GM12892 (cell line): ENCODE measurements around the gene ABTB2.
A peak's percentile ranks its signal among the peaks of the same experiment; 100 is the strongest.
"Not testable (repeated sequence)": the region's sequence is repeated elsewhere in the genome, so short reads cannot be mapped to it uniquely, and the experiment has no call there.

Experiments
- DNase-seq: peaks from one replicate; pipeline ENCODE4 v3.0.0; 2011; ENCODE audit not compliant: insufficient read length
- FAIRE-seq: peaks from 2 replicates; lab custom pipeline; 2011; peaks lifted over from hg19 to GRCh38; lab: Jason Lieb, UNC
- POLR2A ChIP-seq: IDR thresholded peaks from 2 replicates; pipeline ENCODE4 v1.6.1; 2011; ENCODE audit warnings: low read depth, low read length, control low read depth
- POLR2AphosphoS5 ChIP-seq: IDR thresholded peaks from 2 replicates; pipeline ENCODE4 v1.6.1; 2011; ENCODE audit warnings: low read depth, low read length, control low read depth
- TAF1 ChIP-seq: IDR thresholded peaks from 2 replicates; pipeline ENCODE4 v1.6.1; 2011; ENCODE audit warnings: low read depth, mild to moderate bottlenecking, control low read depth, low read length, borderline replicate concordance

Gene ABTB2

DNA sequence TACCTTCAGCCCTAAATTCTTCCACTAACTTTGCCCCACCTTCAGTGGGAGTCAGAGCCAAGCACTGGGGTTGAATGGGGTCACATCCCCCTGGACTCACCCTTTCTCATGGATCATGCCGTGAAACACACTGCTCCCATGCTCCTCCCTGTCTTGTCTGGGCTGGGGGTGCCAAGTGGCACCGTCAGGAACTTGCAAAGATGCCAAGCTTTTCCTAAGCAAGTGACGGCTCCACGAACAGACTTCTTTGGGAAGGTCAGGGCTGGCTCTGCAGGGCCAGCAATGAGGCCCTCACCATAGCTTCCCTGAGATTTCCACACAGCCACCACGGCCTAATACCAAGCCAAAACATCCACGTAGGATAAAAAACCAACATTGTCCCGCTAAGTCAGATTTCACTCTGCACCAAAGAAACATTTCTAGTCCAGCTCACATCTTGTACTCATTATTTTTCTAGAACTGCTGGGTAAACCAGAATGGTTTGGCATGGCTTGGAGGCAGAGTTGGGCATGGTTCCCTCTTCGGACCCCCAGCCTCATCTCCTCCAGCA is 175.9 kb downstream of the ABTB2 start:
- TF ChIP-seq TAF1 (no peak), POLR2AphosphoS5 (no peak), POLR2A (no peak)
- FAIRE-seq (no peak), DNase-seq (no peak)

DNA sequence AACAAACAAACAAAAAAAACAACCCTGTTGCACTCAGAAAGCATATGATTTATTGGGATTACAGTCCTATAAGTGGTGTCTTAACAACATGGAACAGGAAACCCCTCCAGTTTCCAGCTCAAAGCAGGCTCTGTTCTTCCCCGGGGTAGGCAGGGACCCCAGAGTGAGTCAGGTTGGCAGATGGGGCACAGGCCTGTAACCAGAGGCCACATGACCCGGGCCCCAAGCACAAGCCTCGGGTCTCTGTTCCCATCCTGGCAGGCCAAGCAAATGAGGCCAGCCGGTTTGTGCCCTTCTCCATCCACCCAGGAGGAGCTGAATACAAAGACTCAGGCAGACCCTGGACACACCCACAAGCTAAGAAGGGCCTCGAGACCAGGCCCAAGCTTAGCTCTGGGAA is 176.6 kb downstream of the ABTB2 start:
- no peak for DNase-seq
- TF ChIP-seq TAF1 (no peak), POLR2AphosphoS5 (no peak), POLR2A (no peak)
- FAIRE-seq: peak; percentile 5

DNA sequence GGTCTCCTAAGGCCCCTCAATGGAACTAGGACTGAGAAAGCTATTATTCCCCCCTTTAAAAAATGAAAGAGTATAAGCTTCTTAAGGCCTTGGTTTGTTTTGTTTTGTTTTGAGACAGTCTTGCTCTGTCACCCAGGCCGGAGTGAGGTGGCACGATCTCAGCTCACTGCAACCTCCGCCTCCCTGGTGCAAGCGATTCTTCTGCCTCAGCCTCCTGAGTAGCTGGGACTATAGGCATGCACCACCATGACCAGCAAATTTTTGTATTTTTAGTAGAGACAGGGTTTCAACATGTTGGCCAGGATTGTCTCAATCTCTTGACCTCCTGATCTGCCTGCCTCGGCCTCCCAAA is 177.0 kb downstream of the ABTB2 start:
- not testable (repeated sequence) for DNase-seq, FAIRE-seq

DNA sequence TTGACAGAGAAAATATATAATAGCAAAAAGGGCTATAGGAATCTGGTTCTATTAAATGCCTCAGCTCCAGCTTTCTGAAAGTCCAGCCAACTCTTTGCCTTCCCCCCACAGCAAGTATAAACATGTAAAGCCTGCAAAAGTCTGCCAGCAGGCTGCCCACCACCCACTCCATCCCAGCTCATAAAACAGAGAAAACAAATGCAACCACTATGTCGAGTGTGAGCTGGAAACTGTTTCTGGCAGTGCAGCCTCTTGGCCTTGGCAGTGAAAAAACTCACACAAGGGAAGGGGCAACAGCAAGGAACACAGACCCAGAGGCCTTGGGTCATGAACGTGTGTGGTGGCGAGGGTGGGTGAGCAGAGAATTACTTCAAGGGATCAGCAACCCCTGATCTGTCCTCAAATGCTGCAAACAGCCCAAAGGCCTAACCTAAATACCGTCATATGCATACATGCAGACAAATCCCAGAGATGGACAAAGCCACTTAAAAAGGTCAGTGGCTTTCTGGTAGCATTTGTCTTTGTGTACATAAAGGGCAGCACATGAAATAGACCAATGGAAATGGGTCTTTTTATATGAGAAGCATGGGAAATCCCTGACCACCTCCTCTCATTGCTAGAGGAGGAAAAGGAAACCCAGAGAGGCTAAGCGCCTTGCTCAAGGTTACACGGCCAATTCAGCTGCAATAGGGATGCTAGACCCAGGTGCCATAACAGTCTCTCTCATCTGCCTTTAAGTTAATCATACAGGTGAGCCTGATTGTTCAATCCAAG is 177.6 kb downstream of the ABTB2 start:
- FAIRE-seq (peak; percentile 54), DNase-seq (no peak)
- TF ChIP-seq POLR2AphosphoS5 (no peak), POLR2A (no peak), TAF1 (no peak)

DNA sequence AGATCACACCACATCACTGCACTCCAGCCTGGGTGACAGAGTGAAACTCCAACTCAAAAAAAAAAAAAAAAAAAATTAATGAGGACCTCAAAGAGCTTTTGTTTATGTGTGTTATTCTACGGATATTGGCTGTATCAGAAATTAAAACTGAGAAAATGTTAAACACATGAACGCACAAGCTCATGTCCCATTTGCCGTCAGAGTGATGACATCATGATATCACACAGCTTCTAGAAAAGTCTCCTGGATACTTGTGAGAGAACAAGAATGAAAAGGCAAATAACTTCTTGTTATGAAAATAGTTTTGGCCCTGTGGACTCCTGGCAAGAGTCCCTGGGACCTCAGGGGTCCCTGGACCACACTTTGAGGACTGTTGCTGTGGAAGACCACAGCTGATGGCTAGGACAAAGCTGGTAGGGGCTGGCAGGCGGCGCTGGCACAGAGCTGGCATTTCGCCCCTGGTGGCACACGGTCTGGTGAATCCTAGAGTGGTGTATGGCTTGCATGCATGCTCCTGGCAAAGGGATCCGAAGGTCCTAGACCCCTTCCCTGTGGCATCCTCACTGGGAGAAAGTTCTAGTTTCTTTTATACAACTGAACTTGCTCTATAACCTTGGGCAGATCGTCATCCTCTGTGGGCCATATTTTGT is 178.7 kb downstream of the ABTB2 start:
- no peak for DNase-seq
- TF ChIP-seq TAF1 (no peak), POLR2A (no peak), POLR2AphosphoS5 (no peak)

DNA sequence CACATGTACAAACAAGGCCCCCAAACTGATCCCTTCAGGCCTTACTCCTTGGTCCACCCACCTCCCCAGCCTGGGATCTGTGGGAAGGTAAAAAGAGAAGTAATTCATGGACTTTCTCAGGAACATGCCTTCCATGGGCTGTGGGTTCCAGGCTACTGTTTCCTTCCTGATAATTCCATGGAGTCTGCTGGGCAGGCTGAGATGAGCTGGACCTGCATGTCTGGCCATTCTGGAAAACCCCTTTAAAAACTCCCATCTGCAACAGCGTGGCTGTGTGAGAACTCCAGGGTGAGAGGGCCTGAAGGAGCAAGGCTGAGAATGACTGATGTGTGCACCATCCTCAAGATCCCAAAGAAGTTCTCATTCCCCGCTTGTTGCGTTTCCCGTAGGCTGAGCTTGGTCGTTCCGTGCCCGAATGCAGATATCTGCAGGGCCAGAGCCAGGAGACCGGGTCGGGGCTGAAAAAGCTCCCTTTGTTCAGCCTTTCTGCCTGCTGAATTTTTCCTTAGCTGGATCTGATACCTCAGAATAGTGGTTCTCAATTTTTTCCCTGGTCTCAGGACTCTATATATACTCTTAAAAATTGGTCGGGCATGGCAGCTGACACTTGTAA is 179.5 kb downstream of the ABTB2 start:
- no peak for DNase-seq
- peak; percentile 86 for FAIRE-seq
- TF ChIP-seq POLR2AphosphoS5: no peak
- TF ChIP-seq POLR2A: no peak
- no peak for TF ChIP-seq TAF1

More for the DNA sequence above, 178.7 kb downstream of the ABTB2 start:
- peak; percentile 9 for FAIRE-seq

DNA sequence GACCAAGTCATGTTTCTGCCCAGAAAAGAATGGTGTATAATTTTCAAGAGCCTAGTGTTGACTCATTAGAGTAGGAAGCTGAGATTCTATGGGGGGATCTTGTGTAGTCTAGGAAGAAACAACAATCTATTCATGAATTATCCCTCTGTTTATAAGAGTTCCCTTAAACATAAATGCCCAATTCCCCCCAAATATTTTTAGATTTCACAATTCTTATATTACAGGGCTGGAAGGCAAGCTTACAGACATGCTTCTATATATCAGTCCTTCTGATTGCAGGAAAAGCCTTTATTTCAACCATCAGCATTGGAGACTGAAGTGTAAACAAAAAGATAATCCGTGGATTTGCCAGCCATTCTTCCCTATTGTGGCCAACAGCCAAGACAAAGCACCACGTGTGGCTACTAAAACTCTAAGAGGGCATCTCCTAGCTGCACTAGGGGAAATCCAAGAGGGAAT is 181.0 kb downstream of the ABTB2 start:
- DNase-seq: no peak
- TF ChIP-seq POLR2AphosphoS5 (no peak), POLR2A (no peak), TAF1 (no peak)
- FAIRE-seq: no peak

DNA sequence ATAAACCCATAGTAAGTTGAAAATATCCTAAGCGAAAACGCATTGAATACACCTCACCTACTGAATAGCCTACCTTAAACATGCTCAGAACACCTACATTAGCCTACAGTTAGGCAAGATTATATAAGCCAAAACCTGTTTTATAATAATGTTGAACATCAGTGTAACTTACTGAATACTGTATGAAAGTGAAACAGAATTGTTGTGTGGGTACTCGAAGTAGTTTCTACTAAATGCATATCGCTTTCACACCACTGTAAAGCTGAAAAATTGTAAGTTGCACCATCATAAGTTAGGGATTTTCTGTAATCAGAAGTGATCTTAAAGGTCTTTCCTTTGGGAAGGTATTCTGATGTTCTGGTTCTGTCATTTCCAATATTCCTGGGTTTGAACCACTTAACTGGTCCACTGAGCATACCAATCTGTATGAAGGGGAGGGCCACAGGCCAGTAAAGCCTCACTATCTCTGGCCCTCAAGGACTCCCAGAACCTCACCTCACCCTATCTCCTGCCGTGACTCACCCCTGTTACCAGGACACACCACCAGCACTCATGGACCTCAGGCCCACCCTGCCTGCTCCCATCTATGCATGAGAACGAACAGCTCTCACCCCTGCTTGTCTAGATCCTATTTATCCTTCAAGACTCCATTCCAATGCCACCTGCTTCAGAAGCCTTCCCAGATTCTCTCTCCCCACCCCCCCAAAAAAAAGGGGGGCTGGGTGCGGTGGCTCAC is 182.4 kb downstream of the ABTB2 start:
- TF ChIP-seq POLR2AphosphoS5 (no peak), TAF1 (no peak), POLR2A (no peak)
- no peak for DNase-seq
- FAIRE-seq: peak; percentile 94

DNA sequence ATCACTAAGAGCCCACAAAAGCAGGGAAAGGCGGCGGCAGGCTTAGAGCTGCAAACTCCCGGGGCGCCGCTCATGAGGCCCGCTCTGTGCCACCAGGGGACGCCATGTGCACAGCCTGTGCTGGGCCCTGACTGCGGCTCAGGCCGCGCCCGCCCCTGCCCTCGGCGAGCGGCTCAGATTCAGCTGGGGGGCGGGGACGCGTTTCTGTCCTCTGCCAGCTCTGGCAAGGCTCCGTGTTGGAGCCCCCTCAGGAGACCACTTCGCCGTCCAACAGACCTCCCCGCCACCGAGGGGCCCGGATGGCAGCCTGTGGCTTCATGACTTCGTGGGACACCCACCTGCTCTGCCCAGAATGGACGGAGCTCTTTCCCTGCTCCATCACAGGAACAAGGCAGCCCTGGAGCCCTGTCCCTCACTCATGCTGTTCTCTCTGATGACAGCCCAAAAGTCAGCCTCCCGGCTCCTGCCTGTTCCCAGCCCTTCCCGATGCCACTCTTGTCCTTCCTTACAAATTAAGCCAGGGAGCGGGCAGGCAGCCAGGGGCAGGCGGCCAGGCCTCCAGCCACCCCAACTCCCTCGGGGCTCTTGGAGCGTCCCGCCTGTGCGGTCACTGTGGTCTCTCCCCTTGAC is 183.3 kb downstream of the ABTB2 start:
- no peak for TF ChIP-seq TAF1
- DNase-seq (peak; percentile 92), FAIRE-seq (peak; percentile 97)

DNA sequence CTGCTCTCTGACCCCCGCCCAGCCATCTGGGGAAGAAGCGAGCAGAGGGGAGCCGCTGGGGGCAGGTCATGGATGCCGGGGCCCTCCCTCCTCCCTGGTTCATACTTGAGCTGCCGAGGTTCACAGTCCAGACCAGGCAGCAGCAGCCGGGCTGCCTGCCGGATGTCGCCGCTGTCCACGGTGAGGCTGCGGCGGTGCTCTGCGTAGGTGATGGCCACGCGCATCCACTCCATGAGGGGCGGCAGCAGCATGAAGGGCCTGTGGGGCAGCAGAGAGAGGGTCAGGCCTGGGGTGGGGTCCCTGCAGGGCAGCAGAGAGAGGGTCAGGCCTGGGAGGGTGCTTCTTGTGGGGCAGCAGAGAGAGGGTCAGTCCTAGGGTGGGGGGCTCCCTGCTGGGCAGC is 184.8 kb downstream of the ABTB2 start:
- DNase-seq (no peak), FAIRE-seq (no peak)
- no peak for TF ChIP-seq POLR2A
- TF ChIP-seq TAF1: no peak
- TF ChIP-seq POLR2AphosphoS5: no peak

DNA sequence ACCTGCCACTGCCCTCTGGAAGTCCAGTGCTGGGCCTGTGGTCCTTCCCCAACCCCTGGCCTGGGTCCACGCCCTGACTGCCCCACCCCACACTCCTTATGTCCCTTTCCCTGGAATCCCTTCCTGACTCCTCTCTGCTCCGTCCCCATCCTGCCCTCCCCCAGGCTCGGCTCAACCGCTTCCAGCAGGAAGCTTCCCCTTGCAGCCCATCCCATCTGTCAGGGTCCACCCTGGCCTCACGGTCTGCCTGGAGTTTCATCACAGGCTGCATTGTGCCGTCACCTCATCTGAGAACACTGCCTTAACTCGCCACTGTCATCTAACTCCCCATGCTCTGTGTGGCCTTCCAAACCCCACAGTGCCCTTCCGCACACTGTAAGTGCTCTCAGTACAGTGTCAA is 188.1 kb downstream of the ABTB2 start:
- DNase-seq (no peak), FAIRE-seq (no peak)
- no peak for TF ChIP-seq TAF1
- TF ChIP-seq POLR2AphosphoS5: no peak
- TF ChIP-seq POLR2A: no peak
